GM12872 (cell line): Measurements from ENCODE around the gene HSPBAP1.

Experiments used
- TF ChIP-seq, protein P1 (sequence below): IDR thresholded peaks from 3 replicates; pipeline ENCODE4 v1.5.1; 2011; ENCODE audit warnings: low read depth, mild to moderate bottlenecking, low read length, moderate library complexity; ENCODE audit not compliant: insufficient read depth

Gene HSPBAP1

DNA sequence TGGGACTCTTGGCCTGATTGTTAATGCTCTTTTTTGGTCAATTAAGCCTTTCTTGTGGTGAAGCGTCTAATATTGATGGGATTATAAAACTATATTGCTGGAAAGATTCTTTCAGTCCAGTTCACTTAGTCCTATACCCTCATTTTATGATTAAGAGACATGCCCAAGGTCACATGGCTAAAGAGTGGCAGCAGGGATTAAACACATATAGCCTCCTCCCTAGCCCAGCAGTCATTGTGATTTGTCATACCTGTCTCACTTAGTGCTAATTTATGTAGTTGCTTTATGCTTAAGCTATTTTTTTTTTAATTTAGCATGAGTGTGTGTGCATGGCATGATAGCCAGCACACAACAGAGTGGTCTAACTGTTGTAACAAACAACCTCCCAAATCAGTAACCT lies 103.5 kb downstream of the HSPBAP1 start:
- TF ChIP-seq, protein P1, sequence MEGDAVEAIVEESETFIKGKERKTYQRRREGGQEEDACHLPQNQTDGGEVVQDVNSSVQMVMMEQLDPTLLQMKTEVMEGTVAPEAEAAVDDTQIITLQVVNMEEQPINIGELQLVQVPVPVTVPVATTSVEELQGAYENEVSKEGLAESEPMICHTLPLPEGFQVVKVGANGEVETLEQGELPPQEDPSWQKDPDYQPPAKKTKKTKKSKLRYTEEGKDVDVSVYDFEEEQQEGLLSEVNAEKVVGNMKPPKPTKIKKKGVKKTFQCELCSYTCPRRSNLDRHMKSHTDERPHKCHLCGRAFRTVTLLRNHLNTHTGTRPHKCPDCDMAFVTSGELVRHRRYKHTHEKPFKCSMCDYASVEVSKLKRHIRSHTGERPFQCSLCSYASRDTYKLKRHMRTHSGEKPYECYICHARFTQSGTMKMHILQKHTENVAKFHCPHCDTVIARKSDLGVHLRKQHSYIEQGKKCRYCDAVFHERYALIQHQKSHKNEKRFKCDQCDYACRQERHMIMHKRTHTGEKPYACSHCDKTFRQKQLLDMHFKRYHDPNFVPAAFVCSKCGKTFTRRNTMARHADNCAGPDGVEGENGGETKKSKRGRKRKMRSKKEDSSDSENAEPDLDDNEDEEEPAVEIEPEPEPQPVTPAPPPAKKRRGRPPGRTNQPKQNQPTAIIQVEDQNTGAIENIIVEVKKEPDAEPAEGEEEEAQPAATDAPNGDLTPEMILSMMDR: no peak
